H9 (cell line): Measurements from ENCODE around the gene PYGO2. TPM values are rescaled to one million over a fixed set of nuclear protein-coding genes. Genes with fewer than 3 reads are reported as not detected.
A peak's percentile ranks its signal among the peaks of the same experiment; 100 is the strongest.

Source experiments
- DNase-seq: peaks from one replicate; pipeline ENCODE4 v3.0.0-alpha.2; 2017
- H2AFZ ChIP-seq: one replicate; pipeline ENCODE4 v1.6.1; 2013; ENCODE audit warnings: mild to moderate bottlenecking, low read length, control low read depth, moderate library complexity
- H2AK5ac ChIP-seq: 2 replicates; pipeline ENCODE4 v1.6.1; 2013; ENCODE audit warnings: low read length, control low read depth, mixed read lengths; ENCODE audit not compliant: insufficient read length
- H2BK120ac ChIP-seq: one replicate; pipeline ENCODE4 v1.6.1; 2013; ENCODE audit warnings: low read depth, mild to moderate bottlenecking, low read length, control low read depth, inconsistent platforms; ENCODE audit not compliant: poor library complexity, severe bottlenecking
- H2BK12ac ChIP-seq: 2 replicates; pipeline ENCODE4 v1.6.1; 2013; ENCODE audit warnings: low read length, control low read depth, mixed read lengths, low read depth; ENCODE audit not compliant: insufficient read length
- H2BK15ac ChIP-seq: 2 replicates; pipeline ENCODE4 v1.6.1; 2013; ENCODE audit warnings: low read depth, low read length, control low read depth
- H2BK20ac ChIP-seq: one replicate; pipeline ENCODE4 v1.6.1; 2013; ENCODE audit warnings: low read depth, mild to moderate bottlenecking, low read length, control low read depth, inconsistent platforms; ENCODE audit not compliant: poor library complexity, severe bottlenecking
- H2BK5ac ChIP-seq: 2 replicates; pipeline ENCODE4 v1.6.1; 2013; ENCODE audit warnings: low read length, control low read depth, mixed read lengths; ENCODE audit not compliant: insufficient read length
- H3K14ac ChIP-seq: 2 replicates; pipeline ENCODE4 v1.6.1; 2013; ENCODE audit warnings: low read length, control low read depth; ENCODE audit not compliant: insufficient read depth
- H3K18ac ChIP-seq: 2 replicates; pipeline ENCODE4 v1.6.1; 2013; ENCODE audit warnings: low read depth, mild to moderate bottlenecking, mixed read lengths, low read length, control low read depth; ENCODE audit not compliant: insufficient read length
- H3K23ac ChIP-seq: 2 replicates; pipeline ENCODE4 v1.6.1; 2013; ENCODE audit warnings: low read length, control low read depth, mixed read lengths, low read depth; ENCODE audit not compliant: insufficient read length
- H3K23me2 ChIP-seq: 2 replicates; pipeline ENCODE4 v1.6.1; 2013; ENCODE audit warnings: low read depth, mild to moderate bottlenecking, mixed read lengths, low read length, control low read depth; ENCODE audit not compliant: insufficient read length, poor library complexity, severe bottlenecking
- H3K27ac ChIP-seq: 2 replicates; pipeline ENCODE4 v1.5.1; 2013; ENCODE audit warnings: low read length, control low read depth, mixed read lengths, low read depth; ENCODE audit not compliant: insufficient read length
- H3K27me3 ChIP-seq: 2 replicates; pipeline ENCODE4 v1.6.1; 2013; ENCODE audit warnings: low read length, control low read depth, inconsistent platforms; ENCODE audit not compliant: insufficient read depth
- H3K4ac ChIP-seq: 2 replicates; pipeline ENCODE4 v1.6.1; 2013; ENCODE audit warnings: low read depth, mild to moderate bottlenecking, control low read depth, inconsistent platforms, low read length, moderate library complexity
- H3K4me1 ChIP-seq: 2 replicates; pipeline ENCODE4 v1.6.1; 2013; ENCODE audit warnings: low read length, control low read depth, inconsistent platforms; ENCODE audit not compliant: insufficient read depth
- H3K4me2 ChIP-seq: 2 replicates; pipeline ENCODE4 v1.6.1; 2013; ENCODE audit warnings: low read length, control low read depth, mixed read lengths; ENCODE audit not compliant: insufficient read length, insufficient read depth
- H3K56ac ChIP-seq: 2 replicates; pipeline ENCODE4 v1.6.1; 2013; ENCODE audit warnings: low read depth, mild to moderate bottlenecking, mixed read lengths, low read length, control low read depth; ENCODE audit not compliant: insufficient read length
- H3K79me1 ChIP-seq: 2 replicates; pipeline ENCODE4 v1.6.1; 2013; ENCODE audit warnings: low read depth, mild to moderate bottlenecking, moderate library complexity, low read length, control low read depth, inconsistent platforms; ENCODE audit not compliant: insufficient read depth, poor library complexity, severe bottlenecking
- H3K79me2 ChIP-seq: 2 replicates; pipeline ENCODE4 v1.6.1; 2013; ENCODE audit warnings: low read length, control low read depth, inconsistent platforms; ENCODE audit not compliant: insufficient read depth
- H3K9ac ChIP-seq: 2 replicates; pipeline ENCODE4 v1.6.1; 2013; ENCODE audit warnings: low read length, control low read depth, mixed read lengths; ENCODE audit not compliant: insufficient read length; ENCODE audit errors: extremely low read depth
- H3K9me3 ChIP-seq: one replicate; pipeline ENCODE4 v1.6.1; 2013; ENCODE audit warnings: low read depth, low read length, inconsistent platforms; ENCODE audit not compliant: control insufficient read depth
- H3T11ph ChIP-seq: one replicate; pipeline ENCODE4 v1.6.1; 2013; ENCODE audit warnings: mild to moderate bottlenecking, low read length, control low read depth, inconsistent platforms
- H4K20me1 ChIP-seq: one replicate; pipeline ENCODE4 v1.6.1; 2013; ENCODE audit not compliant: control insufficient read depth, insufficient read length, insufficient read depth
- H4K5ac ChIP-seq: 2 replicates; pipeline ENCODE4 v1.6.1; 2013; ENCODE audit warnings: low read depth, mild to moderate bottlenecking, mixed read lengths, low read length, control low read depth; ENCODE audit not compliant: insufficient read length
- H4K8ac ChIP-seq: replicated peaks from 2 replicates; pipeline ENCODE4 v1.6.1; 2013; ENCODE audit warnings: low read length, control low read depth, mixed read lengths, low read depth; ENCODE audit not compliant: insufficient read length
- H4K91ac ChIP-seq: 2 replicates; pipeline ENCODE4 v1.6.1; 2013; ENCODE audit warnings: low read depth, mild to moderate bottlenecking, moderate library complexity, mixed read lengths, low read length, control low read depth; ENCODE audit not compliant: insufficient read length
- H3K27ac Mint-ChIP-seq, 3 experiments: 2 replicates in 2 of 3; 3 replicates in 1 of 3; pipeline ENCODE4 v1.8.0; 2020 to 2021; ENCODE audit warnings: mixed read lengths in 3 of 3, mild to moderate bottlenecking in 1 of 3, moderate library complexity in 1 of 3
- H3K27me3 Mint-ChIP-seq: 2 replicates; pipeline ENCODE4 v1.8.0; 2021; ENCODE audit warnings: low read depth, mild to moderate bottlenecking, moderate library complexity, mixed read lengths
- H3K36me3 Mint-ChIP-seq, 3 experiments: 2 replicates in 2 of 3; 3 replicates in 1 of 3; pipeline ENCODE4 v1.8.0; 2020 to 2021; ENCODE audit warnings: low read depth in 3 of 3, mixed read lengths in 3 of 3; ENCODE audit not compliant: insufficient read depth in 1 of 3
- H3K4me1 Mint-ChIP-seq, 2 experiments: 2 replicates each; pipeline ENCODE4 v1.8.0; 2020; ENCODE audit warnings: mixed read lengths in 2 of 2
- H3K4me3 Mint-ChIP-seq, 2 experiments: 2 replicates in 1 of 2; 3 replicates in 1 of 2; pipeline ENCODE4 v1.8.0; 2020 to 2021; ENCODE audit warnings: mild to moderate bottlenecking in 2 of 2, mixed read lengths in 2 of 2, moderate library complexity in 1 of 2
- H3K9me3 Mint-ChIP-seq, 2 experiments: 2 replicates in 1 of 2; 3 replicates in 1 of 2; pipeline ENCODE4 v1.8.0; 2020; ENCODE audit warnings: mild to moderate bottlenecking in 2 of 2, mixed read lengths in 2 of 2, moderate library complexity in 1 of 2
- WGBS: extraction: QIAGEN DNeasy Blood & Tissue Kit; methylation state at CpG from one replicate; pipeline ENCODE4 v1.1.7; 2013; ENCODE audit warnings: missing lambda C conversion rate, low lambda C conversion rate, mixed read lengths; ENCODE audit not compliant: insufficient read length; ENCODE audit errors: extremely low coverage; 5-methylcytosine and 5-hydroxymethylcytosine counted together
- total RNA-seq: library from RNA; stranded (reverse); gene quantifications from 2 replicates; pipeline ENCODE4 v1.2.1, GENCODE V29; 2021
- TF ChIP-seq, protein P1 (sequence below): fragments of 200-600 bp; sonication (generic); conservative IDR thresholded peaks from 3 replicates; pipeline ENCODE4 v1.8.0; 2021; ENCODE audit warnings: antibody characterized with exemption, mild to moderate bottlenecking

PYGO2 gene
- total RNA-seq, 1 experiment from 2014 or later, result 38.7 TPM

GRCh38 chr1:154970631-154971340 lies 9.2 kb upstream of the PYGO2 start, which contains the start of gene SHC1:
TSS of gene SHC1 (minus strand) at chr1:154970747. CDS start at chr1:154970526, 221 bp downstream.
- H3K4me2 ChIP-seq, result peak within 1 kb of the TSS; percentile 77
- H3K79me2 ChIP-seq, result peaks cover 18% of the 10 kb centered on the region; the same call in 1 of the 2 replicates
- no peaks in the 10 kb centered on the region for H3K9me3 Mint-ChIP-seq
- peak; percentile 95 for DNase-seq
- H3K9ac ChIP-seq, result peak within 1 kb of the TSS; percentile 71
- no peaks in the 10 kb centered on the region for H3K27me3 Mint-ChIP-seq
- H3K14ac ChIP-seq, result peak within 1 kb of the TSS; percentile 54
- peak within 1 kb of the TSS; percentile 33 to 95 (median 50); a peak in 6 of 7 replicates for H3K27ac Mint-ChIP-seq
- H3K4ac ChIP-seq, result no peak within 1 kb of the TSS
- peak within 1 kb of the TSS; percentile 73 for H3K18ac ChIP-seq
- H3K56ac ChIP-seq, result no peak within 1 kb of the TSS
- H3K4me3 Mint-ChIP-seq, result peak within 1 kb of the TSS in 1 of 2 experiments; percentile 96; a peak in 4 of 5 replicates
- peak within 1 kb of the TSS; percentile 74 for H2BK5ac ChIP-seq
- peaks cover 4% of the 10 kb centered on the region; the same call in 1 of the 2 replicates for H3K4me1 ChIP-seq
- H3K27ac ChIP-seq, result peak within 1 kb of the TSS; percentile 97
- TF ChIP-seq, protein P1, sequence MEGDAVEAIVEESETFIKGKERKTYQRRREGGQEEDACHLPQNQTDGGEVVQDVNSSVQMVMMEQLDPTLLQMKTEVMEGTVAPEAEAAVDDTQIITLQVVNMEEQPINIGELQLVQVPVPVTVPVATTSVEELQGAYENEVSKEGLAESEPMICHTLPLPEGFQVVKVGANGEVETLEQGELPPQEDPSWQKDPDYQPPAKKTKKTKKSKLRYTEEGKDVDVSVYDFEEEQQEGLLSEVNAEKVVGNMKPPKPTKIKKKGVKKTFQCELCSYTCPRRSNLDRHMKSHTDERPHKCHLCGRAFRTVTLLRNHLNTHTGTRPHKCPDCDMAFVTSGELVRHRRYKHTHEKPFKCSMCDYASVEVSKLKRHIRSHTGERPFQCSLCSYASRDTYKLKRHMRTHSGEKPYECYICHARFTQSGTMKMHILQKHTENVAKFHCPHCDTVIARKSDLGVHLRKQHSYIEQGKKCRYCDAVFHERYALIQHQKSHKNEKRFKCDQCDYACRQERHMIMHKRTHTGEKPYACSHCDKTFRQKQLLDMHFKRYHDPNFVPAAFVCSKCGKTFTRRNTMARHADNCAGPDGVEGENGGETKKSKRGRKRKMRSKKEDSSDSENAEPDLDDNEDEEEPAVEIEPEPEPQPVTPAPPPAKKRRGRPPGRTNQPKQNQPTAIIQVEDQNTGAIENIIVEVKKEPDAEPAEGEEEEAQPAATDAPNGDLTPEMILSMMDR, result no peak
- H3K36me3 Mint-ChIP-seq, result peaks cover 23 to 37% (median 28%) of the 10 kb centered on the region in 3 experiments
- H2BK12ac ChIP-seq, result peak within 1 kb of the TSS; percentile 46
- H3K23me2 ChIP-seq, result peaks cover 38% of the 10 kb centered on the region
- no CpG with 5 or more reads among the region's 15 CpGs for WGBS
- H4K91ac ChIP-seq, result peak within 1 kb of the TSS; percentile 10
- H2BK20ac ChIP-seq, result no peak within 1 kb of the TSS
- peak within 1 kb of the TSS; percentile 26 for H4K5ac ChIP-seq
- peak within 1 kb of the TSS; percentile 38 for H2AK5ac ChIP-seq
- no peaks in the 10 kb centered on the region for H3K9me3 ChIP-seq
- peaks cover 40 to 43% of the 10 kb centered on the region in 2 experiments for H3K4me1 Mint-ChIP-seq
- H2BK15ac ChIP-seq, result no peak within 1 kb of the TSS
- H3K27me3 ChIP-seq, result no peaks in the 10 kb centered on the region
- peaks cover 7% of the 10 kb centered on the region for H3K79me1 ChIP-seq
- no peak within 1 kb of the TSS for H2BK120ac ChIP-seq
- no peak within 1 kb of the TSS for H2AFZ ChIP-seq
- H3T11ph ChIP-seq, result no peak within 1 kb of the TSS
- H4K20me1 ChIP-seq, result peaks cover 2% of the 10 kb centered on the region
- H4K8ac ChIP-seq, result no peak within 1 kb of the TSS
- no peak within 1 kb of the TSS for H3K23ac ChIP-seq
